ENCODE results near the gene PTK6. TPM values are rescaled to one million over a fixed set of nuclear protein-coding genes. Genes with fewer than 3 reads are reported as not detected.
"Not testable (repeated sequence)": the region's sequence is repeated elsewhere in the genome, so short reads cannot be mapped to it uniquely, and the experiment has no call there.

Gene PTK6
- total RNA-seq, 1 donor from 2014 or later, result under 0.01 TPM

DNA sequence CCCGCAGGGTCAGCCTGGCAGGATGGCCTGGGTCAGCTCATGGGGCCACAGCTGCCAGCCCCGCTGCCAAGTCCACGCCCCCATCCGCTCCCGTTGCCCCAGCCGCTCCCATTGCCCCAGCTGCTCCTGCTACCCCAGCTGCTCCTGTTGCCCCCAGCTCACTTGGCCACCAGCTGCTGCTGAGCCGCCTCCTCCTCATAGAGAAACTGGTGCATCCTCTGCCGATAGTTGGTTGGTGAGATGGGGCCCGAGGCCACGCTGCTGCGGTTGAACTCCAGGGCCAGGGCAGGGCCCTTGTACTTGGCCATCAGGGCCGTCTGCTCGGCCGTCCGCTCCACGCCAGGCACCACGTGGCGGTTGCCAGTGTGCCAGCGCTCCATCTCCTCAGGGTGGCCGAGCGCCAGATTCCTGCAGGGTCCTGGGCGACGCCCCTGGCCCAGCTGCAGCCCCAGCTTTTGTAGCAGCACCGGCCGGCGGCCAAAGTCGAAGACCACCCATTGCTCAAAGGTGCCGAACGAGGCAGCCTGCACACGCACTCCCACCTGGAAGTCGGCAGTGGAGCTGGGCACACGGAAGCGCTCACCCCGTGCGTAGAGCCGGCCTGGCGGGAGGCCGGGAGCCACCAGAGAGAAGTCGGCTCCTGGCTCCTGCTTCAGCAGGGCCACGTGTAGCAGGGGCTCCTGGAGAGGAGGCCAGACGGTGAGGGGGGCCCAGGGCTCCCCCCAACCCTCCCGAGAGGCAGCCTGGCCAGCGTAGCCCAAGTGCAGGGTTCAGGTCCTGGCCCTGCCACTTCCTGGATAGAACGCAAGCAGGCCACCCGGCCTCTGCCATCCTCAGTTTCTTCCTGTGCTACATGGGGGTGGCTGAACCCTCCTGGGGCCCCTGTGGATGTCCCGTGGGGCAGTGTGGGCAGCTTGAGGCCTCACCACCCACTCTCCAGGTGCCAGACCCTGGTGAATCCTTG lies 32.1 kb upstream of the PTK6 start:
- no peak for DNase-seq (ENCODE audit: low read depth in 2 of 2)

DNA sequence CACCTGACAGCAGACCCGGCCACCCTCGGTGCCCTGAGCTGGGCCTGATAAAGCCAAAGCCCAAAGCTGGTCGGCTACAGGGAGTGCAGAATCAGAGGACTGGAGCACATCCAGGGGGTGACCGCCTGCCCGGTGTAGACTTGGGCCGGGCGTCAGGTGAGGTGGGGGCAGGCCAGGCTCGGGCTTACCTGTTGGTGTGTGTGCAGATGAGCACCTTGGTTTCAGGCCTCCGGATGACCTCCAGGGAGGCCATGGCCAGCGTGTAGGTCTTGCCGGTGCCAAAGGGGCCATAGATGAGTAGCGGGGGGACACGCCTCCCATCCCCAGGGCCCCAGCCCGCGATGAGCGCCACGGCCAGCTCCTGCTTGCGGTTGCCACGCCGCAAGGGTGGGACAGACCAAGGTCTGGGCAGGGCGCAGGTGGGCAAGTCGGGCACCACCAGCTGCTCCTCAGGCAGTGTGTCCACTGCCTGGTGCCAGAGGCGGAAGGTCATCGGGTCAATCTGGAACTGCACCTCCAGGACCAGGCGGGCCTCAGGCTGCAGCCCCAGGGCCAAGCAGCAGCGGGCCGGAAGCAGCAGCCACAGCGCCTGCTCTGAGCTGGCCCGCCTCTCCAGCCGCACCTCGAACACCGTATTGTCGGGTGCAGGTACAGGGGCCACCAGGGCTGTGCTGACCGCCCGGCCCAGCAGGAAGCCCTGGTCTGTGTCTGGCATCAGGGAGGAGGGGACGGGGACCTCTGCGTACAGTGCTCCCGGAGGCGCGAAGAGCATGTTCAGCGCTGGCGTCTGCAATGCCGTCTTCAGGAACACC lies 31.2 kb upstream of the PTK6 start:
- no peak for DNase-seq (ENCODE audit: low read depth in 2 of 2)

DNA sequence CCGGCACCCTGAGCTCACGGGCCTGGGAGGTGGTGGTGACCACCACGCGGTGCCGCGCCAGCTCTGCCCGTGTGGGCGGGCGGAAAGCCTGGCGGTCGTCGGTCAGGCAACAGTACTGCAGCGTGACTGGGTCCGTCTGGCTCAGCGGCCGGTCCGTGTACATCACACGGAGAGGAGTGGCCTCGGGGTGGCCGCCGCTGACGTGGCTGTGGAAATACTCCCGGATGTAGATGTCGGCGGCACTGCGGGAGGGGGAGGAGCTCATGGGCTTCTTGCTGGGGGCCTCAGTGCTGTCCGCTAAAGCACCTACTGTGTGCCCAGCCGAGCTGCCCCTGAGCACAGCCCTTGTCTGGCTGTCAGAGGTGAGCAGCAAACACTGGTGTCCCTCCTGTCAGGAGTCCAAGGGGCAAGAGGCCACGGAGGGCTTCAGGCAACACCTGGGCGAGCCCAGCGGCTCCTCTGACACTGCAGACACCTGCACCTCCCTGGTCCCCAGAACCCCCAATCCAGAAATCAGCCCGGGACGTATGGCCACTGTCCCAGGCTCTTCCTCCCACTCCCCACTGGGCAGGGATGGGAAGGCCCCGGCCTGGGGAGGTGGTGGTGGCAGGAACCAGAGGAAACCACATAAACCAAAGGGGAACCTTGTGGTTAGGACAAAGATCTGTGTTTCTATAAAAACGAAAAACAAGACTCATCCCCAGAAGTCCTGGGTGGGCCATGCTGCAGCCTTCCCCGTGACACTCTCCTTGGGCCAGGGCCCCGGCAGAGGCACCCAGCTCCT lies 30.4 kb upstream of the PTK6 start:
- no peak for DNase-seq (ENCODE audit: low read depth in 2 of 2)

DNA sequence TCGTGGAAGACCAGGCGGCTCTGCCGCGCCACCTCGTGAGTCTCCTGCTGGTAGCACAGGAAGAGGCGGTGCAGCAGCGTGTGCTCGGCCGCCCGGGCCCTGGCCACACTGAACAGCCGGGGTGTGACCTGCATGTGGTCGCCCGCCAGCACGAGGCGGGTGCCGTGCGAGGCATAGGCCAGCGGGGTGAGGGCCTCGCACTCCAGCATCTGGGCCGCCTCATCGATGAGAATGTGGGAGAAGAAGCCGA lies 29.9 kb upstream of the PTK6 start:
- DNase-seq (ENCODE audit: low read depth in 2 of 2), result no peak

DNA sequence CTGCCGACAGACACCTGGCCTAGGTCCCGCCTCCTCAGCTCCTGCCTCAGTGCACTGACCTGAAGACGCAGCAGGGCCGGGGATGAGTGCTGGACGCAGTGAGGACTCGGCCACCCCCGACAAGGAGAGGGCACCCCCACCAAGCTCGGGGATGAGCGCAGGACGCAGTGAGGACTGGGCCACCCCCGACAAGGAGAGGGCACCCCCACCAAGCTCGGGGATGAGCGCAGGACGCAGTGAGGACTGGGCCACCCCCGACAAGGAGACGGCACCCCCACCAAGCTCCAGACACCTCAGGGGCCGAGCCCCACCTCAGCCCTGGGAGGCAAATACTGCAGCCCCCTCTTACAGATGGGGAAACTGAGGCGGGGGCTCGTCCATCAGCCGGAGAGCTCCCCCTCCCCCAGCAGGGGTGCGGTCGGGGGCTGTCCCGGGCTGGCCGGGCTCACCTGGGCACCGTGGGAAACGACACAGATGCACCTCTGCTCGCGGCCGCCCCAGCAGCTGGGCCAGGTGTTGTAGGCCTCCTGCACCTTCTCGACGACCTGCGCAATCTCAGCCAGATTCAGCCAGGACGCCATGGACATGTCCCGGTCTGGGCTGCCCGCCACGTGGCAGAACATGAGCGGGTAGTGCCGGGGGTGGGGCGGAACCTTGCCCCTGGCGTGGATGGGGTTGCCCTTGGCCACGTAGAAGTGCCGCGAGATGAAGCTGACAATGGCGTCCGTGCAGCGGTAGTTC lies 29.4 kb upstream of the PTK6 start:
- DNase-seq (ENCODE audit: low read depth in 2 of 2), result no peak

DNA sequence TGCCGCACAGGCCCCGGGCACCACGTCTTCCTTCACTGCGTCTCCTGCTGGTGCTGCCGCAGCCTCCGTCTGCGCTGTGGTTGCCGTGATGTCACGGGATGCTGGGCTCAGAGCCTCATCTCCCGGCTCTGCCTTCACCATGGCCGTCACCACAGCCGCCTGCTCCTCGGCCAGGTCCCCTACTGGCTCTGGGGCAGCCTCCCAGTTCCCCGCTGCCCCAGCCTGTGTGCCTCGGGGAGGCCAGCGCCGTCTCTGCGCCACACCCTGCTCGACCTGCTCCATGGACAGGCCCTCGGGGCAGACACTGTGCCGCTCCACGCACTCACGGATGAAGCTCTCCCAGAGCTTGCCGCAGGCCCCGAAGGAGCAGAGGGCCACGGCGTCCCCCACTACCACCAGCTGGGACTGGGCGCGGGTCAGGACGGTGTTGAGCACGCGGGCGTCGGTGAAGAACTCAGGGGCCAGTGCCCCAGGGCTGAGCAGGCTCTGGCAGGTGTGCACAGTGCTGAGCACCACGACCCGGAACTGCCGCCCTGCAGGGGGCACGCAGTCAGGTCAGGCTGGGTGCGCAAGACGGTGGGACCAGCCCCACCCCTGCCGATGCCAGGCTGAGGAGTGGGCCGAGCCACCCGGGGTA lies 28.6 kb upstream of the PTK6 start:
- no peak for DNase-seq (ENCODE audit: low read depth in 2 of 2)

DNA sequence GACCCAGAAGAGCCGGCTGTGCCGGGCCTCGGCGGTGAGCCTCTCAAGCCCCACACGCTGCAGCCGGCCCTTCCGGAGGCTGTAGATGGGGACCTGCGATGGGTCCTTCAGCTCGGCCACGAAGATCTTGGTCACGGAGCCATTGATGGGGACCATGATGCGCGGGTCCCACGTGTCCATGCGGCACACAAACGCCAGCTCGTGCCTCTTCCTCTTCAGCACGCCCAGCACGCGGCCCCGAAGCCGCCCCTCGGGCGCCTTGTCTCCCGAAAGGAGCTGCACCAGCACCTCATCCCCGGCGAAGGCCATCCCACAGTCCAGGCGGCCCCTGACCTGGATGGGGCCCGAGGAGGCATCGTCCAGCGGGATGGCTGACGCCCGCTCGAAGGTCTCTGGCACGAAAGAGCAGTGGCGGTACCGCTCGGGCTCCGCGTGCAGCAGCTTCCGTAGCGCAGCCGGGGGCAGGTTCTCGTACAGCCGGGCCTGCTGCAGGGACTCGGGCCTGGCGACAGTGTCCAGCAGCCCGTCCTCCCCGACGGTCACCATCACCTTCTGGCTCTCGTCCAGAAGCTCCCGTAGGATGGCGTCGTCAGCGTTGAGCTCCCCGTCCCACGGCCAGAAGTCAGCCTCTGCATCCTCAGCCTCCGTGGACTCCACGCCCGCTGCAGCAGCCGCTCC lies 28.0 kb upstream of the PTK6 start:
- no peak for DNase-seq (ENCODE audit: low read depth in 2 of 2)

DNA sequence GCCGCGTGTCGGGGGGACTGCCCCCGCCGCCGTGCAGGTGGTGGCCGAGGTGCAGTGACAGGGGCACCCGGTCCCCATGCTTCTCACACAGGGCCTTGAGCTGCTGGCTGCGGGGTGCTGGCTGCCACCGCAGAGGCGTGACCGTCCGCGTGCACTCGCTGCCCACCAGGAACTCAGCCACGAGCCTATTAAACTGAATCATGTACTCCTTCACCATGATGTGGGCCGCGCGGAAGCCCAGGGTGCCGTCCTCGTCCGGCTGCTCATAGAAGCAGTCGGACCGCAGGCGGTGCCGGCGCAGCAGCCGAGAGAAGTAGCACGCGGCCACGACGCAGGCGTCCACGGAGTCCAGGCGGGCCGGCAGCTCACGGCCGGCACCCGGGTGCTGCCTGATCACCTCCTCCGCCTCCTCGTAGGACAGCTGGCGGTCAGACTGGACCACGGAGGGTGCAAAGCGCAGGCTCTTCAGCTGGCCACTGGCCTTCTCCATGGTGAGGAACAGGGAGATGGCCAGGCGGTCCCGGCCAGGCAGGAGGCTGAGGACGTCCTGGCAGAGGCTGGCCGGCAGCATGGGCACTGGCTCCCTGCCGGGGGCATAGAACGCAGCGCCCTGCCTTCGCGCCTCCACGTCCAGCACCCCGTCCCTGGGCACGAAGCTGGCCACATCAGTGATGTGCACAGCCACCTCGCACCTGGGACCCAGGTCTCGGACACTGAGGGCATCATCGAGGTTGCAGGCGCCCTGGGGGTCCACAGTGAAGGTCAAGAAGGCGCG lies 27.0 kb upstream of the PTK6 start:
- DNase-seq (ENCODE audit: low read depth in 2 of 2), result no peak

DNA sequence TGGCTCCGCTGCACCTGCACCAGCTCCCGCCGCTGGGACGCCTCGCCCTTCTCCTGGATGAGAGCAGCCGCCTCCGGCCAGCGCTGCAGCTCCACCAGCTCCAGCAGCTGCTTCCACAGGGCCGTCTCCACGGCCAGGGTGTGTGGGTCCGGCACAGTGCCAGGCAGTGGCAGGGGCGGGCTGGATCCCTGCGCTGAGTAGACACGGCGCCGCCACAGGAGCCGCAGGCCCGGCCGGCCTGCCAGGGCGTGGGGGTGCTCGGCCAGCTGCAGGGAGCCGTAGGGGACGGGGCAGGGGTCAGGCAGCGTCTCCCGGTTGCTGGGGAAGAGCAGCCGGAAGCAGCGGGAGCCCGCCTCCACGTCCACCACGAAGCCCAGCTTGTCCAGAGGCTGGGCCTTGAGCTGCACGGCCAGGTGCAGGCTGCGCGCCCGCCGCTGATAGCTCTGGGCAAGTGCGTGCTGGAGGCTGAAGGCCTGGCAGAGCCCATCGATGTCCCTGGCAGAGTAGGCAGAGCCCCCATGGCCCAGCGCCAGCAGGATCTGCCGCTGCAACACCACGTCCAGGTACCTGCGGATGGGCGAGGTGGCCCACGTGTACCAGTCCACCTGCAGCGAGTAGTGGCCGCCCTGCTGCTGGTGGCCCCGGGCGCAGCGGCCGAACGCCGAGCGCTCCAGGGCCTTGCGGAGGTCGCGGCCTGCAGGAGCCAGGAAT lies 26.2 kb upstream of the PTK6 start:
- DNase-seq (ENCODE audit: low read depth in 2 of 2), result no peak

DNA sequence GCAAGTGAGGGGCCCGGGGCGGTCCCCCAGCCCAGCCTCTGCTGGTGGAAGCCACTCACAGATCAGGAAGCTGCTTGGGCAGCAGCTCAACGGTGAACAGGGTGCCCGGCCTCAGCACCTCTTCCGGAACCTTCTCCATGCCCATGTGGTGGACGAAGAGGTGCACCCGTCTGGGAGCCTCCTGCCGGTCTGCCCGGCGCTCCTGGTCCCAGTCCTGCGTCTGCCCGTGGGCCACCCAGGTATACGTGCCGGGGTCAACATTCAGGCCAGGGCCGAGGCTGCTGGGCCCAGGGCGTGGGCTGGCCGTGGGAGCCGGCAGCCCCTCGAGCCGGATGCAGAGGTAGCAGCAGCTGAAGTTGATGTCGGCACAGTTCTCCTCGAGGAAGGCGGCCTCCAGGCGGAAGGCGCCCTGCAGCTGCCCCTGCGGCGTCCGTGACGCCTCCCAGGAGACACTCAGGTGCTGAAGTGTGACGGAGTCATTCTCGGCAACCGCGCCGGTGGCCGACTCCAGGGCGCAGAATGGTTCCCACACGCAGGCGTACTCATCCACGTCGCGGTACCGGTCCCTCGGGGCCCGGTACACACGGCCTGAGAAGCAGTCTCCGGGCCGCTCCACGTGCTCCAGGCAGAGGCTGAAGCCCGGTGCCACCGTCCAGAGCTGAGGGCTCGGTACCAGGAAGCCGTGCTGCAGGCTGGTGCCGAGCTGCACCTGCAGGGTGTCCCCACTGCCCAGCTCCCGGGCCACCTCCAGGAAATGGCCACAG lies 25.5 kb upstream of the PTK6 start:
- DNase-seq (ENCODE audit: low read depth in 2 of 2), result no peak

DNA sequence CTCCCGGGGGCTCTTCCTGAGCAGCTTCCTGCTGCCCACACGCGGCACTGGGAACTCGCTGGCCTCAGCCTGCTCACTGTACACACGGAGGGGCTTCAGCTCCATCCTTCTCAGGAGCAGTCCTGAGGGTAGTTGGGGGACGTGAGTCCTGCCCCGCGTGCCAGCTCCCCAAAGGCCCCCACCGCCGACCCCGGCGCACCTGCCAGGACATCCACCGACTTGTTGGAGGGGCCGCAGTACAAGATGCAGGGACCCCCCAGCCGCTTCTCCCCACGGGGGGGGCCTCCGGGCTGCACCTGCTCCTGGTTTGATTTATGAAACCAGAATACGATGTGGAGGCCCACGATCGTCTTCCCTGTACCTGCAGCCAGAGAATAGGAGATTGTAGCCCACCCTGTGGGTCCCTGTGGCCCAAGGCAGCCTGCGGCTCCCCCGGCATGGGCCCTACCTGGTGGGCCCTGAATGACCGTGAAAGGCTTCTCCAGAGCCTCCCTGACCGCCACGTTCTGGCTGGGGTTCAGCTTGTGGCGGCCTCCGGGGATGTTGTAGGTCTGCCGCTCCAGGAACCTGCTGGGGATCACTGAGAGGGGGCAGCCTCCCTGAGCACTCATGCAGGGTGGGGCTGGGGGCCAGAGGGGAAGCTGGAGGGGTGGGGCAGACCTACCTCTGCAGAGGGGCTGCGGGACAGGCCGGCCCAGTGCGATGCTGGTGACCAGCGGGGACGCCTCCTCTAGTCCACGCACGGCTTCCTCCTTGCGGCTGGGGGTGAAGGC lies 24.6 kb upstream of the PTK6 start:
- DNase-seq (ENCODE audit: low read depth in 2 of 2), result no peak

DNA sequence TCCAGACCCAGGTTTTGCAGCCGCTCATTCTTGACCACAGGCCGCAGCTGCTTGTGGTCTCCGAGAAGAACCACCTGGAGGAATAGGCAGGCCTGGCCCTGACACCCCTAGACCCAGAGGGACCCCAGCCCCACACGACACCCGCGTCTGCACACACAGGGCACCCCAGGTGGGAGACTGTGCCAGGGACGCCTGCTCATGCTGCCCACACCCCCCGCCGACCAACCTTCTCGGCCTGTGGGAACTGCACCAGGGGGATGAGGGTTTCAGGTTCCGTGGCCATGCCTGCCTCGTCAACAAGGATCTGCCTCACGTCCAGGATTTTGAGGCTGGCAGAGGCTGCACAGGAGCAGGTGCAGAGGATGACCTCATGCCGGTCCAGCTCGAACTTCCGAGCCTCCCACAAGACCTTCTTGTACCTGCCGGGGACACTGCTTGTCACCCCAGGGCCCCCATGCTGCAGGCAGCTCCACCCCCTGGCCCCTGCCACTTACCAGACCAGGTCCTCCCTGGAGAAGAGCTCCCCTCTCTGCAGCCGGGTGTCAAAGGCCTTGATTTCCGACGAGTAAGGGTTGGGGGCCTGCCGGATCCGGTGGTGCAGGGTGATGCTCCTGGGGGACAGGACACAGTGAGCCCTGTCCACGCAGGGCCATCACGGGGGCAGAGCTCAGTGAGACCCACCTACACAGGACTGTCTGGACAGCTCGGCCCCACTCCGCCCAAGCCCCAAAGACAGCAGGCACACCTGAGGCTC lies 23.9 kb upstream of the PTK6 start:
- no peak for DNase-seq (ENCODE audit: low read depth in 2 of 2)

DNA sequence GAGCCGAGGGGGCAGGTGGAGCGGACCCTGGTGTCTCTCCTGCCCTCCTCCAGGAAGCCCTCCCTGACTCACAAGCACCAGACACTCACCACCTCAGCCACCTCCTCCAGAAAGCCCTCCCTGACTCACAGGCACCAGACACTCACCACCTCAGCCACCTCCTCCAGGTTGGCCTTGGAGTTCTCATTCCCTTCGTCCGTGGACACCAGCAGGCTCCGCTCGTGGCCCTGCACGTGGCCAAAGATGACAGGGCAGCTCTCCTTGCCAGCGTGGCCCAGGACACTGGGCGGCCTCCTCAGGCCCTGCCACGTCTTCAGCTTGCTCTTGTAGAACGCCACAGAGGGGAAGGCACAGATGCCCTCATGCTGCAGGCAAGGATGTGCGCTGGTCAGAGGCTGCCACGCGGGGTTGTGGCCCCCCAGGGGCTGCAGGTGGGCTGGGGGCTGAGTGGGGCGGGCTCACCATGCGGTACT lies 23.2 kb upstream of the PTK6 start:
- DNase-seq (ENCODE audit: low read depth in 2 of 2), result no peak

DNA sequence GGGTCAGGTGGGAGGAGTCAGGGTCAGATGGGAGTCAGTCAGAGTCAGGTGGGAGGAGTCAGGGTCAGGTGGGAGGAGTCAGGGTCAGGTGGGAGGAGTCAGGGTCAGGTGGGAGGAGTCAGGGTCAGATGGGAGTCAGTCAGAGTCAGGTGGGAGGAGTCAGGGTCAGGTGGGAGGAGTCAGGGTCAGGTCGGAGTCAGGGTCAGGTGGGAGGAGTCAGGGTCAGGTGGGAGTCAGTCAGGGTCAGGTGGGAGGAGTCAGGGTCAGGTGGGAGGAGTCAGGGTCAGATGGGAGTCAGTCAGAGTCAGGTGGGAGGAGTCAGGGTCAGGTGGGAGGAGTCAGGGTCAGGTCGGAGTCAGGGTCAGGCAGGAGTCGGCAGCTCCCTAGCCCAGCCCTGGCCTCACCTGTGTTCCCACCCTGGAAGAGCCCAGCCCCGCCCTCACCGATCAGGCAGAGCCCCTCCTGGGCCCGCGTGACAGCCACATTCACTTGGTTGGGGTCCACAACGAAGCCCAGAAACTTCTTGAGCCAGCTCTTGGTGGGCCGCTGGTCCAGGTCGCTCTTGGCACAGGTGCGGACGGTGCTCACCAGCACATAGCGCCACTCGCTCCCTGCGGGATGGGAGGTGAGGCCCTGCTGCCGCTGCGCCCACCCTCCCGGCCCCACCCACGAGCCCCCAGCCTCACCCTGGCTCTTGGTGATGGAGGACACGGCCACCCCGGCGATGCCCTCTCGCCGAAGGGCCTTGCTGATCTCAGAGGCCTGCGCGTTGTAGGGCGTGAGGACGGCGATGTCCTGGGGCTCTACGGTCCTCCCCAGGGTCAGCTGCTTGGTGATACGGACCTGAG lies 22.5 kb upstream of the PTK6 start:
- not testable (repeated sequence) for DNase-seq (ENCODE audit: low read depth in 2 of 2)

DNA sequence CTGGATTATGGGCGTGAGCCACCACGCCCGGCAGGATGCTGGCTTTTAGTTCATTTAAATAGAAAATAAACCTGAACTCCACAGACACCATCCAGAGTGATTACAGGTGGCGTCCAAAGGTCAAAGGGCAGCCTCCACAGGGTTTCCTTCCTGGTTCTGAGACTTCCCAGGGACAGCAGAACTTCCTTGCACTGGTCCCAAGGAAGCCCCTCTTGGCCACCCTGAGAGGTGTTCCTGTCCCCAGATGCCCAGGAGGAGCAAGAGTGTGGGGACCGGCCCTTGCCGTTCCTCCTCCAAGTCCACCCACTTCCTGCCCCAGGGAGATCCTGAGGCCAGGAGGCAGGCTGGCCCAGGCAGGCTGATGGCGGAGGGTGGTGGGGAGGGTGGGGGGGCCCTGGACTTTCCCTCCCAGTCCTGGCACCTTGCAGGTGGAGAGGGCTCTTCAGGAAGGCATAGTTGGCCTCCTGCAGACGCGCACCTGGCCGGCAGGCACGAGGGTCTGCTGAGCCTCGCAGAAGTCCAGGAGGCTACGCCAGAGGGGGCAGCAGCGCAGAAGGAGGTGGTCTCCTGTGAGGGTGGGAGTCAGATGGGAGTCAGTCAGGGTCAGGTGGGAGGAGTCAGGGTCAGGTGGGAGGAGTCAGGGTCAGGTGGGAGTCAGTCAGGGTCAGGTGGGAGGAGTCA lies 21.8 kb upstream of the PTK6 start:
- DNase-seq (ENCODE audit: low read depth in 2 of 2), result no peak
